Mesendoderm (in vitro differentiated cells): ENCODE measurements around the gene GGT5.

Source experiments
- DNase-seq: peaks from one replicate; pipeline ENCODE4 v3.0.0; 2013
- H2AK5ac ChIP-seq: 2 replicates; pipeline ENCODE4 v1.6.1; 2013; ENCODE audit warnings: low read length, inconsistent platforms
- H2BK120ac ChIP-seq: 2 replicates; pipeline ENCODE4 v1.6.1; 2013; ENCODE audit warnings: low read depth, mild to moderate bottlenecking, low read length, moderate library complexity, mixed read lengths
- H2BK15ac ChIP-seq: replicated peaks from 2 replicates; pipeline ENCODE4 v1.6.1; 2013; ENCODE audit warnings: low read depth, mild to moderate bottlenecking, moderate library complexity
- H2BK5ac ChIP-seq: 2 replicates; pipeline ENCODE4 v1.6.1; 2013; ENCODE audit warnings: low read length, inconsistent platforms
- H3K18ac ChIP-seq: 2 replicates; pipeline ENCODE4 v1.6.1; 2013; ENCODE audit warnings: mild to moderate bottlenecking, low read length, mixed read lengths
- H3K23ac ChIP-seq: one replicate; pipeline ENCODE4 v1.6.1; 2013; ENCODE audit warnings: low read length
- H3K27ac ChIP-seq: 2 replicates; pipeline ENCODE4 v1.5.1; 2013; ENCODE audit warnings: low read depth, mild to moderate bottlenecking, inconsistent platforms, low read length, moderate library complexity
- H3K27me3 ChIP-seq: 2 replicates; pipeline ENCODE4 v1.6.1; 2013; ENCODE audit warnings: low read length, control low read depth, mild to moderate bottlenecking, inconsistent platforms; ENCODE audit not compliant: insufficient read depth, poor library complexity
- H3K36me3 ChIP-seq: 2 replicates; pipeline ENCODE4 v1.6.1; 2013; ENCODE audit warnings: low read length, inconsistent platforms; ENCODE audit not compliant: control insufficient read depth, insufficient read depth
- H3K4ac ChIP-seq: one replicate; pipeline ENCODE4 v1.6.1; 2013; ENCODE audit warnings: low read depth, mild to moderate bottlenecking, low read length, moderate library complexity
- H3K4me1 ChIP-seq: 2 replicates; pipeline ENCODE4 v1.6.1; 2013; ENCODE audit warnings: low read depth, low read length, inconsistent platforms; ENCODE audit not compliant: control insufficient read depth
- H3K4me2 ChIP-seq: 2 replicates; pipeline ENCODE4 v1.6.1; 2013; ENCODE audit warnings: low read length
- H3K4me3 ChIP-seq: 2 replicates; pipeline ENCODE4 v1.5.1; 2013; ENCODE audit warnings: mild to moderate bottlenecking, low read length
- H3K56ac ChIP-seq: one replicate; pipeline ENCODE4 v1.6.1; 2013; ENCODE audit warnings: low read length
- H3K79me1 ChIP-seq: 2 replicates; pipeline ENCODE4 v1.6.1; 2013; ENCODE audit warnings: low read length, inconsistent platforms
- H3K79me2 ChIP-seq: 2 replicates; pipeline ENCODE4 v1.6.1; 2013; ENCODE audit warnings: mild to moderate bottlenecking, low read length; ENCODE audit not compliant: control insufficient read depth, insufficient read depth
- H3K9ac ChIP-seq: 2 replicates; pipeline ENCODE4 v1.6.1; 2013; ENCODE audit warnings: low read length, inconsistent platforms
- H4K5ac ChIP-seq: one replicate; pipeline ENCODE4 v1.6.1; 2013; ENCODE audit warnings: low read length
- H4K8ac ChIP-seq: one replicate; pipeline ENCODE4 v1.6.1; 2013; ENCODE audit warnings: low read depth, mild to moderate bottlenecking, control low read depth, low read length, moderate library complexity
- WGBS: extraction: QIAGEN DNeasy Blood & Tissue Kit; methylation state at CpG from one replicate; pipeline ENCODE4 v1.1.7; 2013; ENCODE audit warnings: low lambda C conversion rate, missing lambda C conversion rate; ENCODE audit not compliant: insufficient coverage; ENCODE audit errors: extremely low coverage; 5-methylcytosine and 5-hydroxymethylcytosine counted together

GGT5 gene

DNA sequence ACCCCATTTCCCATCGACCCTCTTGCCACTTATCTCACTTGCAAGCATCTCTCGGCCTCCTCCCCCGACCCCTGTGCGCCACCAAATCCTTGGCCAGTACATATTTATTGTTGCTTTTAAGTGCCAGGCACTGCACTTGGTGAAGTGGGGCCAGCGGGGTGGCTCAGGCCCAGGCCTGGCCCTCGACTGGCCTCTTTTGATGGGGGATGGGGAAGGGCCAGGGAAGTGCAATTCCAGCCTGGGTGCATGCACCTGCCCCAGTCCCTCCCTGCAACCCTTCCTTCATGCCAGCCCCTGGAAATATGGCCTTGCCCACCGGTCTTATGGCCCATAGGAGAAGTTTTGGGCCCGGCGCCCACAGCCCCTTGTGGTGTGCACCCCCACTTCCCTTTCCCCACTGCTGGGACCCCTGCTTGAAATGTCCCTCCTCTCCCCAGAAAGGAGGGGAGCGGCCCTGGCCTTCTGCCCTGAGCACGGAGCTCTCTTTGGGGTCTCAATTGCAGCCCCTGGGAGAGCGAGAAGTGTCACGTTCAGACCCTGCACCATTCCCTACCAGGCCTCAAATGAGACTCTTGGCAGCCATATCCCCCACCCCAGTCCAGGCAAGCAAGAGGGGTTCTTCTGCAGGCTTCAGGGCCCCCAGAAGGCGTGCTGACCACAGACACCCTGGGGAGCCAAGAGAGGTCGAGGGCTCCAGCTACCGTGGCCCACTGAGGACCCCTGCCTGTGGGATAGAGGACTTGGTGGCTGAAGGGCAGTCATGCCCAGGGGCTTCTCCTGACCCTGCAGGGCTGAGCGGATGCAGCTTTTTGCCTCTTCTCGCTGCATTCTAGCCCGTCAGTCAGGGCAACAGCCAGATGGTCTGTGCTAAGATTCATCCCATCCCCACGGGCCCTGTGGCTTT is 62.6 kb downstream of the GGT5 start:
- DNase-seq: no peak
- no peaks in the 10 kb centered on the region for H3K4me1 ChIP-seq
- H3K56ac ChIP-seq: no peak overlapping the region
- no peak overlapping the region for H4K5ac ChIP-seq
- H2AK5ac ChIP-seq: no peak overlapping the region
- H2BK5ac ChIP-seq: no peak overlapping the region
- no peak overlapping the region for H4K8ac ChIP-seq
- H3K4me2 ChIP-seq: no peak overlapping the region
- H3K27ac ChIP-seq: no peak overlapping the region
- no peaks in the 10 kb centered on the region for H3K27me3 ChIP-seq
- H3K79me1 ChIP-seq: no peaks in the 10 kb centered on the region
- H3K18ac ChIP-seq: no peak overlapping the region
- WGBS: no CpG with 5 or more reads among the region's 20 CpGs
- no peak overlapping the region for H3K4me3 ChIP-seq
- H3K79me2 ChIP-seq: no peaks in the 10 kb centered on the region
- no peak overlapping the region for H3K23ac ChIP-seq
- H3K4ac ChIP-seq: no peak overlapping the region
- no peak overlapping the region for H3K9ac ChIP-seq
- H2BK15ac ChIP-seq: no peak overlapping the region
- no peak overlapping the region for H2BK120ac ChIP-seq
- no peaks in the 10 kb centered on the region for H3K36me3 ChIP-seq

- peak; percentile 53 for DNase-seq
- no peak within 1 kb of the TSS for H3K4me2 ChIP-seq
- no peak within 1 kb of the TSS for H3K4ac ChIP-seq
- no peaks in the 10 kb centered on the region for H3K36me3 ChIP-seq
- no peak within 1 kb of the TSS for H2BK120ac ChIP-seq
- H2BK15ac ChIP-seq: no peak within 1 kb of the TSS
- H4K8ac ChIP-seq: no peak within 1 kb of the TSS
- no peak within 1 kb of the TSS for H4K5ac ChIP-seq
- no peak within 1 kb of the TSS for H3K9ac ChIP-seq
- no peaks in the 10 kb centered on the region for H3K27me3 ChIP-seq
- peak within 1 kb of the TSS; percentile 0 for H3K56ac ChIP-seq
- no peaks in the 10 kb centered on the region for H3K79me1 ChIP-seq
- no peak within 1 kb of the TSS for H3K4me3 ChIP-seq
- H3K27ac ChIP-seq: no peak within 1 kb of the TSS
- no peak within 1 kb of the TSS for H2BK5ac ChIP-seq
- H3K23ac ChIP-seq: no peak within 1 kb of the TSS
- H2AK5ac ChIP-seq: no peak within 1 kb of the TSS
- WGBS: no CpG with 5 or more reads among the region's 35 CpGs
- no peaks in the 10 kb centered on the region for H3K79me2 ChIP-seq
- H3K18ac ChIP-seq: no peak within 1 kb of the TSS
- H3K4me1 ChIP-seq: no peaks in the 10 kb centered on the region
Measured at GRCh38 chr22:24181088-24181995, 63.5 kb downstream of the GGT5 start, which contains the start of gene SUSD2. TSS of gene SUSD2 (plus strand) at chr22:24181487. CDS start at chr22:24181520, 33 bp downstream.

DNA sequence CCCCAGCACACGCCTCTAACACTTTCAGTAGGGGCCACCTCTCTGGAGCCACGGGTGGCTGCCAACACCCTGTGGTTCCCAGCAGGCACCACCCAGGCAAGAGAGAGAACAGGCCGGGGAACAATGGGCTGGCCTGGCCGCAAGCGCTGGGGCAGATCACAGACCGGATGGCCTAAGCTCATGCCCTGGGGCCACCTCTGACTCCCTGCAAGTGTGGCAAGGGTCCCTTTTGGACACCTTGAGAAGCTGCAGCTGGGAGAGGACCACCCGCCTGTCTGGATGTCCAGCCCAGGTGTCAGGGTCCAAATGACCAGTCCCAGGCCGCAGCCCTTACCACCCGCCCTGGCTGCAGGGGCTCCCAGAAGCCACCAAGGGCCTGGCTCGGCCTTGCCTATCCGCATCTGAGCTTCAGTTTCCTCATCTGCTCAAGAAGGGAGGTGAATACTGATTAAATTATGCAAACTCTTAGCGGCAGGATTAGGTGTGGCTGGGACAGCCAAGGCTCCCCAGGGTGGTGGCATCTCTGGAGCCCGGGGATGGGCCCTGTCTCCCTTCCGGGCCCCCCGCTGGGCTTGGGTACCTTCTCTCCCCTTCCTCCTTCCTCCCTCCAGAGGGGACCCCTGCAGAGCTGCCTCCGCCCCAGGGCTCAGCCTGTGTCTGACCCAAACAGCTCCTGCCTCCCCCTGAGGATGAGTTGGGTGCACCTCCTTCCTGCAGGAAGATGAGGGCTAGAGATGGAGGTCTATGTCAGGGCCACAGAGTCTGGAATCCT is 64.4 kb downstream of the GGT5 start:
- Histone ChIP-seq H2AK5ac (no peak overlapping the region), H3K27me3 (no peaks in the 10 kb centered on the region), H3K79me2 (no peaks in the 10 kb centered on the region), H3K27ac (no peak overlapping the region), H2BK120ac (no peak overlapping the region), H3K23ac (no peak overlapping the region), H3K4ac (no peak overlapping the region), H3K4me3 (no peak overlapping the region), H3K18ac (no peak overlapping the region), H3K4me1 (no peaks in the 10 kb centered on the region), H3K79me1 (no peaks in the 10 kb centered on the region), H3K36me3 (no peaks in the 10 kb centered on the region), H3K56ac (no peak overlapping the region), H3K9ac (no peak overlapping the region), H4K8ac (no peak overlapping the region), H2BK5ac (no peak overlapping the region), H2BK15ac (no peak overlapping the region), H4K5ac (no peak overlapping the region), H3K4me2 (no peak overlapping the region)
- no peak for DNase-seq
- WGBS: no CpG with 5 or more reads among the region's 16 CpGs

DNA sequence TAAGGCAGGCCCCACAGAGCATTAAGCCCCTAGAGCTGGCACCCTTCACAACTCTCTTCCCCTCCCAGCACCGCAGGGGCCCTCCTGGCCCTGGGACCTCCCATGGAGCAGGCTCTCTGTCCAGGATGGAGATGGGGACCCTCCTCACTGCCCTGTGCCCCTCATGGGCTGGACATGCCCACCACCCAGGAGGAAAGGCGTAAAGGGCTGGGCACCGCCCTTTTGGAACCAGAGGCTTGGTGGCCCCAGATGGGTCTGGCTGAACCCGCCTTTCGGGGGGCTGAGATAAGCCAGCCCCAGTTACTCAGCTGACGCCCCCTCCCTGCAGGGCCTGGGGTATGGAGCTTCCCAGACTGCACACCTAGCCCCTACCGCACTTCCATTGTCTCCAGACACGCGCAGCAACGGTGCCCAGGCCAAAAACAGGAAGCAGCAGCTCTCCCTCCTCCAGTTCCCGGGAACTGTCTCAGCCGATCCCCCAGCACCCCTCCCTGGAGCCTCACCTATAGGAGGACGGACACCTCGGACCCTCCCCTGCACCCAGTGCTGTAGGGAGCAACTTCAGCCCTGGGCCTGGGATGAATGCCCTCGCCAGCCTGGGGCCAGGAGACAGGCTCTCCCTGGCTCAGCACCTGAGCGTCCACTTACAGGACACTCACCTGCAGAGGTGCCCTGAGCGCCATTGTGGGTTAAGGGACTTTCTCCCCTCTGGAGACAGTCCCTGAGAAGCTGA is 65.2 kb downstream of the GGT5 start:
- Histone ChIP-seq H3K18ac (no peak overlapping the region), H3K23ac (no peak overlapping the region), H3K56ac (no peak overlapping the region), H3K79me1 (no peaks in the 10 kb centered on the region), H2AK5ac (no peak overlapping the region), H3K4me2 (no peak overlapping the region), H3K79me2 (no peaks in the 10 kb centered on the region), H3K9ac (no peak overlapping the region), H3K4me3 (no peak overlapping the region), H3K4me1 (no peaks in the 10 kb centered on the region), H4K5ac (no peak overlapping the region), H3K36me3 (no peaks in the 10 kb centered on the region), H4K8ac (no peak overlapping the region), H3K27me3 (no peaks in the 10 kb centered on the region), H3K4ac (no peak overlapping the region), H3K27ac (no peak overlapping the region), H2BK5ac (no peak overlapping the region), H2BK15ac (no peak overlapping the region), H2BK120ac (no peak overlapping the region)
- no peak for DNase-seq
- no CpG with 5 or more reads among the region's 17 CpGs for WGBS
